Small intestine (tissue), 7 donors: Measurements from ENCODE around the gene ATXN7L3. TPM values are rescaled to one million over a fixed set of nuclear protein-coding genes. Genes with fewer than 3 reads are reported as not detected.
A peak's percentile ranks its signal among the peaks of the same experiment; 100 is the strongest.

Experiments
- DNase-seq, 2 donors: peaks; one replicate each; pipeline versions ENCODE4 v3.0.0 to v3.0.0-alpha.2; 2013
- FAIRE-seq: peaks from 2 replicates; lab custom pipeline; 2012; peaks lifted over from hg19 to GRCh38; lab: Jason Lieb, UNC
- H3K27ac ChIP-seq, 3 donors: one replicate each; pipeline ENCODE4 v1.5.1; 2013; ENCODE audit warnings: low read length in 2 of 3, mild to moderate bottlenecking in 2 of 3, control low read depth in 1 of 3, inconsistent platforms in 1 of 3, low read depth in 1 of 3, moderate library complexity in 1 of 3
- H3K27me3 ChIP-seq, 3 donors: one replicate each; pipeline ENCODE4 v1.6.1; 2013; ENCODE audit warnings: low read length in 3 of 3, inconsistent platforms in 1 of 3; ENCODE audit not compliant: control insufficient read depth in 3 of 3, insufficient read depth in 3 of 3
- H3K36me3 ChIP-seq, 3 donors: one replicate each; pipeline ENCODE4 v1.6.1; 2013; ENCODE audit warnings: low read length in 3 of 3, inconsistent platforms in 1 of 3, low read depth in 1 of 3, mild to moderate bottlenecking in 1 of 3, moderate library complexity in 1 of 3; ENCODE audit not compliant: control insufficient read depth in 3 of 3, insufficient read depth in 2 of 3
- H3K4me1 ChIP-seq, 3 donors: one replicate each; pipeline ENCODE4 v1.6.1; 2013; ENCODE audit warnings: low read length in 2 of 3, inconsistent platforms in 1 of 3, low read depth in 1 of 3, mild to moderate bottlenecking in 1 of 3, moderate library complexity in 1 of 3; ENCODE audit not compliant: control insufficient read depth in 3 of 3, insufficient read depth in 2 of 3
- H3K4me3 ChIP-seq, 3 donors: one replicate each; pipeline ENCODE4 v1.5.1; 2013; ENCODE audit warnings: low read length in 3 of 3, control low read depth in 1 of 3, inconsistent platforms in 1 of 3, low read depth in 1 of 3, mild to moderate bottlenecking in 1 of 3, moderate library complexity in 1 of 3
- H3K9me3 ChIP-seq, 2 donors: one replicate each; pipeline ENCODE4 v1.6.1; 2013; ENCODE audit warnings: low read depth in 1 of 2, low read length in 1 of 2; ENCODE audit not compliant: control insufficient read depth in 2 of 2, insufficient read depth in 1 of 2
- WGBS, 3 donors: extraction: QIAGEN DNeasy Blood & Tissue Kit; methylation state at CpG; one replicate each; pipeline ENCODE4 v1.1.7; 2013; 5-methylcytosine and 5-hydroxymethylcytosine counted together
- polyA plus RNA-seq, 4 donors: library from polyadenylated mRNA; stranded (reverse) in 3 of 4; unstranded in 1 of 4; fragments of 200-250 nt in 3 of 4; fragments of 120-200 nt in 1 of 4; gene quantifications; one replicate each; pipeline versions ENCODE4 v1.2.1 to v1.2.3, GENCODE V29; 2013
- donor health status: healthy with polysubstance abuse.
- donor health status: control.
- donor health status: control.
- donor health status: Bipolar disorder and iron deficiency.
- donor health status: healthy.

The ATXN7L3 gene
- polyA plus RNA-seq, 4 donors, result 40.3 to 44.1 (median 43.1) TPM

DNA sequence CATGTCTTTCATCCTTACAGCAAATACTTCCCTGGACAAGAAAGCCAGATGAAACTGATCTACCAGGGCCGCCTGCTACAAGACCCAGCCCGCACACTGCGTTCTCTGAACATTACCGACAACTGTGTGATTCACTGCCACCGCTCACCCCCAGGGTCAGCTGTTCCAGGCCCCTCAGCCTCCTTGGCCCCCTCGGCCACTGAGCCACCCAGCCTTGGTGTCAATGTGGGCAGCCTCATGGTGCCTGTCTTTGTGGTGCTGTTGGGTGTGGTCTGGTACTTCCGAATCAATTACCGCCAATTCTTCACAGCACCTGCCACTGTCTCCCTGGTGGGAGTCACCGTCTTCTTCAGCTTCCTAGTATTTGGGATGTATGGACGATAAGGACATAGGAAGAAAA lies 9.2 kb downstream of the ATXN7L3 start:
- no peak overlapping the region for H3K4me3 ChIP-seq
- 89 to 92% (median 90%) methylated on average over 10 of the region's 10 CpGs for WGBS, 3 donors
- H3K27me3 ChIP-seq, result no peaks in the 10 kb centered on the region
- DNase-seq (no peak), FAIRE-seq (no peak)
- peaks cover 5 to 63% (median 17%) of the 10 kb centered on the region in 3 donors for H3K36me3 ChIP-seq
- peaks cover 0 to 30% (median 8%) of the 10 kb centered on the region in 3 donors for H3K4me1 ChIP-seq
- H3K9me3 ChIP-seq, result no peaks in the 10 kb centered on the region
- no peak overlapping the region for H3K27ac ChIP-seq

DNA sequence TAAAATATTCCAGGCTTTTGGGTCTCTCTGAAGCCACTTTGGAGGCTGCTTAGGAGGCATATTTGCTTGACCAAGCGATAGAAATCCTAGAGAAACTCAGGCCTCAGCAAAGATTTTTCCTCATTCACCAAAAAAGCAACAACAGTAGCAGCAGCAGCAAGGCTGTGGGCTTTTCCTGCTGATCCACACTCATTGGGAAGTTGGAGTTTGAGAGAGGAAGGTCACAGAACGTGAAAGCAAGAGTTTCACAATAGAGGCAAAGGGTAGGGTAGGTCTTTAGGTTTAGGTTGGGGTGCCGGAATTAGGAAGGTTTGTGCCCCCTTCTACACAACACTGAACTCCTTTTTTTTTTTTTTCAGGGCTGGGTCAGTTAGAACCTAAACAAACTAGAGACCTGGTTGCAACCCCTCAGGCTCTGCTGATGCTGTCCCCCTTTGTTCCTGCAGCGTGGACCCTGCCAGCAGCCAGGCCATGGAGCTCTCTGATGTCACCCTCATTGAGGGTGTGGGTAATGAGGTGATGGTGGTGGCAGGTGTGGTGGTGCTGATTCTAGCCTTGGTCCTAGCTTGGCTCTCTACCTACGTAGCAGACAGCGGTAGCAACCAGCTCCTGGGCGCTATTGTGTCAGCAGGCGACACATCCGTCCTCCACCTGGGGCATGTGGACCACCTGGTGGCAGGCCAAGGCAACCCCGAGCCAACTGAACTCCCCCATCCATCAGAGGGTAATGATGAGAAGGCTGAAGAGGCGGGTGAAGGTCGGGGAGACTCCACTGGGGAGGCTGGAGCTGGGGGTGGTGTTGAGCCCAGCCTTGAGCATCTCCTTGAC lies 10.9 kb downstream of the ATXN7L3 start:
- no peak for DNase-seq
- Histone ChIP-seq H3K27me3 (no peaks in the 10 kb centered on the region), H3K27ac (no peak overlapping the region), H3K4me1 (peaks cover 0 to 34% (median 8%) of the 10 kb centered on the region in 3 donors), H3K9me3 (no peaks in the 10 kb centered on the region), H3K36me3 (peaks cover 1 to 49% (median 3%) of the 10 kb centered on the region in 3 donors), H3K4me3 (no peak overlapping the region)
- WGBS, 3 donors, result 86 to 91% (median 87%) methylated on average over 12 of the region's 12 CpGs
- no peak for FAIRE-seq

DNA sequence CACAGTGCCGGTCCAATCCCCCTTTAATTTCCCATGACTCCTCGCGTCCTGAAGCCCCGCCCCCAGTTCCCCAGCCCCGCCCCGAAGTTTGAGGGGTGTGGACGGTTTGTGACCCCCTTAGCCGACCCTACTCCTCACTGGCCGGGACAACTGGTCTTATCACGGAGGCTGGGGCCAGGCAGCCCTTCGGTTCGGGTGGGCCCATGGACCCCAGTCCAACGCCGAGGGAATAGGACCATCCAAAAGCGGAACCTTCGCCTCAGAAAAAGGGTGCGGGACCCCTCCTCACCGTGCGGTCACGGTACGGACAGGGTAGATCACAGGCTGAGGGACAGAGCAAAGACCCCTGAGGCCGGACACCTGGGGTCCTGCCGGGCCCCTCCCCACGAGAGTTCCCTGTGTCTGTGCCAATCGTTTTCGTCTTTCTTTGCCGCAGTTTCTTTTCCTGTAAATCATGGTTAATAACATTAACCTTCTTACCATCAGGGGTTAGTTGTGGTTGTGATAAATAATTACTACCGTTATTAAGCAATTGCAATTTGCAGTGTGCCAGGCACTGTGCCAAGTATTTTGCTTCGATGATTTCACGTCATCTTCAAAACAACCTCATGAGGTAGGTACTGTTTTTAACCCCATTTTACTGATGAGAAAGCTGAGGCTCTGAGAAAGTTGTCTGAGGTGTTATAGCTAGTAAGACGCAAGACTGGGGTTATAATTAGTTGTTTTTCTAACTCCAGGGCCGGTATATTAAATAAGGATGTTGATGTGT lies 12.4 kb downstream of the ATXN7L3 start:
- peak; percentile 34 to 47 for DNase-seq
- peak overlapping the region; percentile 68 to 98 (median 83) for H3K4me3 ChIP-seq
- no peak for FAIRE-seq

DNA sequence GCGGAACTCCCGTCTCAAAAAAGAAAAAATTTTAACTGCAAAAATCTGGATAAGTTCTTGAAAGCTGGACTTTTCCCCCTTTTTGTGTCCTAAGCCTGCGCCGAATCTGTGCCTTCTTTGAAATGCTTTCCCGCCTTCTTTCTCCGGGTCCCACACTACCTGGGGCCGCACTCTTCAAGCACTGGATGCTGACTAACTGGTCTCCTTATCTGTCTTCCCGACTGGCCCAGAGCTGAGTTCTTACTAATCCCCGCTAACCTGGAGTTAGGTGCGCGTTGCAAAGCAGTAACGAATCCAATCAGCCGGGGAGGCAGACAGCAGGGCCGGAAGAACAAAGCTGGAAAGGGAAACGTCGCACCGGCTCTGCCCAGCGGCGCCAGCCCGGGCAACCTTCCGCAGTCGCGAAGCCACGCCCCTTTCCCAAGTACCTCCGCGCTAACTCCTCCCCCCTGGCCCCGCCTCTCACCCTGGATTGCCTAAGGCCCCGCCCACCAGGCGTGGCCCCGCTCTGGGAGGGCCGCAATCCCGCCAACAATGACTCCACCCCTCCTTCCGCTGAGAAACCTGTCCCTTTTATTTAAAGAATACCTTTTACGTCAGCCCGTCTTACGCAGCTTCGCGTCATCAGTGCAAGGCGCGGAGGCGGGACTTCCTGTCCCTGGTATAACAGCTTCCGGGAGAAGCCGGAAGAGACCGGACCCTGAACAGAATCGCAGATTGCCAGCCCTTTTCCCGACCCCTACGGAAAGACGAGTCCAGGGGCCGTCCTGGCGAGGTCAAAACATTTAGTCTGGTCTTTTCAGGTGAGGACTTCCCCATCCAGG lies 13.2 kb downstream of the ATXN7L3 start, which contains the start of gene TMUB2:
Gene TMUB2 (plus strand): TSS at position 666 of the 824 bp plus-strand sequence. CDS start 737 bp downstream, outside the sequence.
- peak; percentile 99 for DNase-seq
- H3K36me3 ChIP-seq, result peaks cover 0 to 36% (median 7%) of the 10 kb centered on the region in 3 donors
- peak within 1 kb of the TSS; percentile 68 to 98 (median 83) for H3K4me3 ChIP-seq
- H3K4me1 ChIP-seq, result peaks cover 0 to 18% (median 8%) of the 10 kb centered on the region in 3 donors
- 0 to 1% (median 0%) methylated on average over 48 to 50 of the region's 50 CpGs for WGBS, 3 donors
- FAIRE-seq, result peak; percentile 96
- H3K27ac ChIP-seq, result peak within 1 kb of the TSS; percentile 80 to 99 (median 94)
- no peaks in the 10 kb centered on the region for H3K27me3 ChIP-seq
- no peaks in the 10 kb centered on the region for H3K9me3 ChIP-seq

More for the DNA sequence above, 12.4 kb downstream of the ATXN7L3 start:
- Histone ChIP-seq H3K4me1 (peaks cover 0 to 24% (median 8%) of the 10 kb centered on the region in 3 donors), H3K27me3 (no peaks in the 10 kb centered on the region), H3K36me3 (peaks cover 0 to 40% (median 3%) of the 10 kb centered on the region in 3 donors), H3K9me3 (no peaks in the 10 kb centered on the region), H3K27ac (peak overlapping the region; percentile 80 to 99 (median 94))
- WGBS, 3 donors, result 2% methylated on average over 31 to 32 of the region's 32 CpGs

DNA sequence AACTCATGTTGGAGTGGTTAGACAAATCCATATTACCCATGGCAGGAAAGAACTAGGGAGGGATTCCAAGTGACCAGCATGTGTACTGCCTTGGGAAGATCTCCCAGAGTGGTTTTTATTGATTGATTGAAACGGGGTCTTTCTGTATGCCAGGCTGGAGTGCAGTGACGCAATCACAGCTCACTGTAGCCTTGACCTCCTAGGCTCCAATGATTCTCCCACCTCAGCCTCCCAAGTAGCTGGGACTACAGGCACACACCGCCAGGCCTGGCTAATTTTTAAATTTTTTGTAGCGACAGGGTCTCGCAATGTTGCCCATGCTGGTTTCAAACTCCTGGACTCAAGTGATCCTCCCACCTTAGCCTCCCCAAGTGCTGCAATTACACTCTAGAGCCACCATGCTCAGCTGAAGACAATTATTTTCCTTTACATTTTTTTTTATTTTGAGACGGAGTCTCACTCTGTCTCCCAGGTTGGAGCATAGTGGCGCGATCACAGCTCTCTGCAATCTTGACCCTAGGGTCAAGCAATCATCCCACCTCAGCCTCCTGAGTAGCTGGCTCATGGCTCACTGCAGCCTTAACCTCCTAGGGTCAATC lies 15.4 kb downstream of the ATXN7L3 start:
- no peak for FAIRE-seq
- WGBS, 3 donors, result 81 to 89% (median 82%) methylated on average over 8 of the region's 8 CpGs
- no peak for DNase-seq
- no peak overlapping the region for H3K27ac ChIP-seq
- no peaks in the 10 kb centered on the region for H3K27me3 ChIP-seq
- peaks cover 0 to 19% (median 3%) of the 10 kb centered on the region in 3 donors for H3K36me3 ChIP-seq
- H3K4me1 ChIP-seq, result peaks cover 0 to 18% (median 8%) of the 10 kb centered on the region in 3 donors
- H3K4me3 ChIP-seq, result no peak overlapping the region
- no peaks in the 10 kb centered on the region for H3K9me3 ChIP-seq

DNA sequence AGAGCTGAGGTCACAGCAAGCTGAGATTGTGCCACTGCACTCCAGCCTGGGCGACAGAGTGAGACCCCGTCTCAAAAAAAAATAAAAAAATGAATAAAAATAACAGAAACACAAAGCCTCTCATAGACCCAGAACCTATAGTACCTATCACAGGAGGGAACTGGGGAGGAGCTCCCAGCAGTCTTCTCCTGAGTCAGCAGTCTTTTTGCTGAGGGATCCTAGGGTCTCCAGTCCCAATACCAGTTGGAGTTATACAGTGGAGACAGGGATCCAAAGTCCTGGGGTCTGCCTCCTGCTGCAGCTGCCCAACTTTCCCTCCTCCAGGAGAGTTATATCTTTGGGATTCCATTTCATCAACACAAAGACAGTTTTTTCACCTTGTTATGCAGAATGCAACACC lies 16.7 kb downstream of the ATXN7L3 start:
- Histone ChIP-seq H3K4me1 (peaks cover 0 to 14% (median 7%) of the 10 kb centered on the region in 3 donors), H3K27me3 (no peaks in the 10 kb centered on the region), H3K36me3 (peaks cover 0 to 22% (median 3%) of the 10 kb centered on the region in 3 donors), H3K27ac (no peak overlapping the region), H3K4me3 (no peak overlapping the region), H3K9me3 (no peaks in the 10 kb centered on the region)
- DNase-seq (no peak), FAIRE-seq (no peak)
- 92 to 100% (median 95%) methylated on average over 2 of the region's 2 CpGs for WGBS, 3 donors

DNA sequence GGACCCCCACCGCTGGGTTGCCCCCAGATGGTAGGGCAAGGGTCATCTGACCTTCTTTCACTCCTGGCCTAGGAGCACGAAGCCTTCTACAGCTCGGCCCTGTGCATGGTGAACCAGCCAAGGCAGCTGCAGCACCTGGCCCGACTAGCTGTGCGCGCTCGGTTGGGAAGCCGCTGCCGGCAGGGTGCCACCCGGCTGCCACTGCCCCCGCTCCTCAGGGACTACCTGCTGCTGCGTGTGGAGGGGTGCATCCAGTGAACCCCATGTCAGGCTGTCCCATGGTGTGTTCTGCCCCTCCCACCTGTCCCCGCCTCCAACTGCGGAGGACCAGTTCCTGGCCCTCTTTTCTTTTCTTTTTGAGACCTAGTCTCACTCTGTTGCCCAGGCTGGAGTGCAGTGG lies 21.6 kb downstream of the ATXN7L3 start:
- Histone ChIP-seq H3K9me3 (no peaks in the 10 kb centered on the region), H3K27ac (no peak overlapping the region), H3K27me3 (no peaks in the 10 kb centered on the region), H3K36me3 (peaks cover 0 to 43% (median 6%) of the 10 kb centered on the region in 3 donors), H3K4me3 (no peak overlapping the region), H3K4me1 (no peaks in the 10 kb centered on the region)
- FAIRE-seq (no peak), DNase-seq (no peak)
- WGBS, 3 donors, result 92 to 97% (median 94%) methylated on average over 14 of the region's 14 CpGs
